LoVo (cell line): ENCODE measurements around the gene ACSM2A.
"Not testable (repeated sequence)": the region's sequence is repeated elsewhere in the genome, so short reads cannot be mapped to it uniquely, and the experiment has no call there.

ENCODE experiments used
- DNase-seq: peaks from one replicate; pipeline ENCODE4 v3.0.0-alpha.2; 2016; ENCODE audit warnings: low spot score

The ACSM2A gene

DNA sequence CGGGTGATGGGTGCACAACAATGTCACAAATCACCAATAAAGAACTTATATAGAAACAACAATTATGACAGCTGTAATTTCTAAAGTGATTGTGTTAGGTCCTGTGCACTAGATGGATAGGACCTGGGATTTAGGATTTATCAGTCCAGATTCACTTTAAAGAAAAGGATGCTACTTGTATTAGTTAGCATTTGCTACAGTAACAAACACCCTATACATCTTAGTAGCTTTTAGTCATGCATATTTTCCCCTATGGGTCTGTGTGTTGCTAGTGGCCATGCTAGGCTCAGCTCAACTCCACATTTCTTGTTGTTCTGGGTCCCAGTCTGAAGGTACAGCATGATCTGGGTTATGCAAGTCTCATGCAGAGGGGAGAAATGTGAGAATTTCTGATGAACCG, 7.9 kb downstream of the ACSM2A start:
- DNase-seq = not testable (repeated sequence)

DNA sequence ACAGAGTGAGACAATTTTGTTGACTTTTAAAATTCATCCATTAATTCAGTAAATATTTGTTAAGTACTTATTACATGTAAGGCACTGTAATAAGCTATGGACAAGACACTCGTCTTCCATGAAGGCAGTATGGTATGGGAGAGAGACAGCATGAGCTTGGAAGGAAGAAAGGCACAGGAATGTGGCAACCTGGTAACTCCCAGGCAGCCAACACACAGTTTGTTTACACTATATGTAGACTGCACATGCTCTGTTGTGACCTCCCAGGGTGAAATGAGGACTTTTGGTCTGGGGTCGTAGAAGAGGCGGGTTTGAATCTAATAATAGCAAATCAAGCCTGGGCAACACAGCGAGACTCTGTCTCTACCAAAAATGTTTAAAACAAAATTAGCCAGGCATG, 9.0 kb downstream of the ACSM2A start:
- not testable (repeated sequence) for DNase-seq

DNA sequence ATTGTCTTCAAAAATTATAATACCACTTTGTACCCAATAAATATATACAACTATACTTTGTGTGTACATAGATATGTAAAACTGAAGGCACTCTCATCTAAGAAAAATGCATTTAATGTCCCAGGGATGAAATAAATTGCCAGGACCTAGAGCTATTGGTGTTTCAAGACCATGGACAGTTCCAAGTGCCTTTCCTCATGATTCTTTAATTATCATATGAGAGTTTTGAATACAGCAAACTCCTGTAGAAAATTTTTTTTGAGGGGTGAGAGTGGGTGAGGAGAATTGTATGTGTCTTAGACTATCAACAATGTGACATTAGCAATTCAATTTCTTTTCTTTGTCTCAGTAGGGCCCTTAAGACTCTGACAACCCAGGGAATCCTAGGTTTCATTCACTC, 17.6 kb downstream of the ACSM2A start:
- DNase-seq = not testable (repeated sequence)

DNA sequence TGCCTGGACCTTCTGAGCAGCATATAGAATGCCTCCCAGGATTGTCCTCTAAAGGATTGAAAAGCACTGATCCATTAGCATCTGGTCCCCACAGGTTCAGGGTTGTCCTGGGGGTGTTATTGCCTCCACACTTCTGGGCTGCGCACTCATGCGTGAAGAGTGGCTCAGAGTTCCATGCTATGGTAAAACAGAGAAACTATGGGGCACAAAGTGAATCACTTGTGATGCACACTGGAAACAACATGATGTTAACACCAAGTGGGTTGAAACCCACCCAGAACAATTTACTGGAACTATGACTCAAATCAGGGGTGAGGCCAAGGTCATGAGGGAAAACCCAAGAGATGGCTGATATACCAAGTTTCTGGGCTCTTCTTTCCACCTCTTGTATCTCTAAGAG, 18.6 kb downstream of the ACSM2A start:
- DNase-seq = not testable (repeated sequence)

DNA sequence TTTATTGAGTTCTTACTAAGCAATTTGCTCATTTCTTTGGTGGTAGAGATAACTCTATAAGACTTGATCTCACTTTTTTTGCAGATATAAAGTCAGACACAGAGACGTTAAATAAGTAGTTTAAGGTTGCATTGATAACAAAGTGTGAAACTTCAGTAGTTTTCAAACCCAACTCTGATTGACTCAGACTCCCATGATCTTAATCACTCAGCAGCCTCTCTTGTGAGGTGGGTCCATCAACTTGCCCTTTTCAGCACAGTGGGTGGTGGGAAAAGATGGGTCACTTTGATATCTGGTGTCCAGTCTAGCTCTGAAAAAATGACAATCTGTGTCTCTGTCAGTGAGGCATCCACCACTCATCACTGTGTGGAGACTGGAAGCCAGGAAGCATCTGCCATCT, 19.4 kb downstream of the ACSM2A start:
- DNase-seq = not testable (repeated sequence)

DNA sequence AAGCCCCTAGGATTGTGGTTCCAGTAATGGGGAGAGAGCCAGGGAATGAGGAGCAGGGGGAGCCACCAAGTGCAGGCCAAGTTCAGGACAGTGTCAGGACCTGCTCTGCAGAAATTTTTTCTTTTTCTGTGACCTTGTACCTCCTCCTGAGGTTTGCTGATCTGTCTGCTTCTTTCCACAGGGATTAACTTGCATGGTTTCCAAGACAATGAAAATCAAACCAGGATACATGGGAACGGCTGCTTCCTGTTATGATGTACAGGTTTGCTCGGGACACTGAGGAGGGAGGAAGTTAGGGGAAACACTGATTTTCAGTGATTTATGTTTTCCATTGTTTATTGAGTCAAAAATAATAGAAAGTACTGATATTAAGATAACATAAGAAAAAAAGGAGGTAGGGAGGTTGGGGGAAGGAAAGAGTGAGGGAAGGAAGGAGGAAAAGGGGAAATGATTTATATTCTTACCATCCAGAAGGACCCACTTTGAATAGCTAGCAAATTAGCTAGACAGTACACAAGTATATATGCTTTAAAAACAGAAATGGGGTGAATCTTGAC, 25.9 kb downstream of the ACSM2A start:
- not testable (repeated sequence) for DNase-seq

DNA sequence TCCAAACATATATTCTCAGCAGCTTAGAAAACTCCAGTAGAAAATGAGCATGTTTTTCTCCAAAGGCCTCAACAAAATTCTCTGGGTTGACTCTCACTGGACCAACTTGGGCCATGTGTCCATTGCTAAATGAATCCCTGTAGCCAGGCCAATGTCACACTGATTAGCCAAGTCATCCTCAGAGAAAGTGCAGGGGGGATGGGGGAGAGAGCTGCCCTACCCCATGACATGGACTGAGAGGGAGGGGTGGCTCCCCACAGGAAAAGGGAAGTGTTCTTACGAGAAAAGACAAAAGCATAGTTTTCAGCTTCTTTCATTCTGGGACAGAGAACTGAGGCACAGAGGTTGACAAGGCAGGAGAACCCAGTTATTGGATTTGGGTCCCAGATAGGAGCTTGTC, 32.7 kb downstream of the ACSM2A start:
- not testable (repeated sequence) for DNase-seq

DNA sequence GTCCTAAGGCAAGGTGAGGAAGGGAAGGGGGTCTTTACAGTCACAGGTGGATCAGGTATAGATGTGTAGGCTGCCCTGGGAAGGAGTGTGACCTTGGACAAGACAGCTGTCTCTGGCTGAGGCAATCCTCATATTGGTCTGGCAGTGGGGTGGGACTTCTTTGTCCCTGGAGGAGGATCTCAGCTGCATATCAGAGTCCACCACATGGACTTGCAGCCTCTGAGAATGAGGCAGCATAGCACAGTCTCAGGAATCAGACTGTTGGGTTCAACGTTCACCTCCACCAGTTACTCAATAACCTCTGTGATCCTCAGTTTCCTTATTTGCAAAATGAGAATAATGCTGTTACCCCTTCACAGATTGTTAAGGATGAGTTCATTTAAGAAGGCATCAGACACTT, 33.4 kb downstream of the ACSM2A start:
- DNase-seq = no peak

DNA sequence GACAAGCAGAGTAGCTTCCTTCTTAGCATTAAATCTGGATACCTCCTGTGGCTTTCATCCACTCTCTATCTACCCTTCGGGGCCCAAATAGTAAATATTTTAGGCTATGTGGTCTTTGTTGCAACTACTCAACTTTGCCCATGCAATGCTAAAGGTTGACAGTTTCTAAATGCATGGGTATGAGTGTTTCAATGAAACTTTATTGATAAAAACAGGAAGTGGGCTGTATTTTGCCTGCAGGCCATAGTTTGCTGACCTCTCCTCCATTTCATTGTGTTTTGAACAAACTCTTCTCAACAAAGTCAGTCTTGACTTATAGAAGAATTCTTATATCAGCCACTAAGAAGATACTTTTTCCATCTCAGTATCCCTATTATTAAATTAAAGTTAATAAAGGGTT, 34.1 kb downstream of the ACSM2A start:
- no peak for DNase-seq

DNA sequence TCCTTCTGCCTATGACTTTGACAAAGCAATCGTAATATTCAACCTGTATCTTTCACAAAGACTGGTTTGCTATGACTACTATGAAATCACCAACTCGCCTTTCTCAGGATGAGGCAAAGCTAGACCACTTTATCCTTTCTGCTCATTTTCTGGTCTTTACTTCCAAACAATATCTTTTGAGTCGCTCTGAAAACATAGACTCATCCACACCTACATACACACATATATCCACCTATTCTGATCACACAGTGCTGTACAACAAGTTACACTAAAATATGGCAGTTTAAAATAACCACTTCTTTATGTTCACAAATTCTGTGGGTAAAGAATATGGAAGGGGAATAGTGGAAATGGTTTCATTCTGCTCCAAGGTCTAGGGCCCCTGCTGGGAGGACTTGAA, 39.7 kb downstream of the ACSM2A start:
- DNase-seq = not testable (repeated sequence)

DNA sequence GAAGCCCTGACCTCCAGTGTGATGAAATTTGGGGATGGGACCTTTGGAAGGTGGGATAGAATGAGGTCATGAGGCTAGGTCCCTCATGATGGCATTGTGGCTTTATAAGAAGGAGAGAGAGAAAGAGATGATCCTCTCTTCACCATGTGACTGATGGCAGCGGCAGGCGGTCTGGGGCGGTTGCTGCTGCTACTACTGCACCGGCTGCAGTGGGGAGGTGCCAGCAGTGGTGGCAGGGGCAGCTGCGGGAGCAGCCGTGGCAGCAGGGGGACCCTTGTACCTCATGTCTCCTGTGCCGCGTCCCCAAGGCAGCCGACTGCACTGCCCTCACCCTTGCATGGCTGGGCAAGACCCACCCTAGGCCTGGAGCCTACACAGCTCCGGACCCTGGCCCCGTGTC, 40.1 kb downstream of the ACSM2A start:
- not testable (repeated sequence) for DNase-seq

DNA sequence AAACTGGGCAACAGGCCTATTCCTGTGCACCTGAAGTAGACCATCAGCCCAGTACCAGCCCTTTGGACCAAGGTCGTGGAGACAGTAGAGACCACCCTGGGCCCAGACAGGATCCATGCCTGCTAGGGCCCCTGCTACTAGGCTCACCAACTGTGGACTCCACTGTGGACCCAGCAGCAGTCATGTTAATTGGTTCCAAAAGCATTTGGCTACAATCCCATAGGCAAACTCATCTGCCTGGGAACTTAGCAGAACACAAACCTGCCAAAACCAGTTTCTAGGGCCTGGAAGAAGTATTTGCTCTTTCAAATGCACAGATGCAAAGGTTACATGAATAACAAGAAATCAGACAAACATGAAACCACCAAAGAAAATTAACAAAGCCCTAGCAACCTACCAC, 53.1 kb downstream of the ACSM2A start:
- DNase-seq = no peak

DNA sequence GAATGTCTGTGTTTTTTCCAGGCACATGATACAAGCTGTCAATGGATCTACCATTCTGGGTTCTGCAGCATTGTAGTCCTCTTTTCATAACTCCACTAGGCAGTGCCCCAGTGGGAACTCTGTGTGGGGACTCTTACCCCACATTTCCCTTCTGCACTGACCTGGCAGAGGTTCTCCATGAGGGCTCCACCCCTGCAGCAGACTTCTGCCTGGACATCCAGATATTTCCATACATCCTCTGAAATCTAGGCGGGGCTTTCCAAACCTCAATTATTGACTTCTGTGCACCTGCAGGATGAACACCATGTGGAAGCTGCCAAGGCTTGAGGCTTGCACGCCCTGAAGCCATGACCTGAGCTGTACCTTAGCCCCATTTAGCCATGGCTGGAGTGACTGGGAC, 56.0 kb downstream of the ACSM2A start:
- DNase-seq = no peak

DNA sequence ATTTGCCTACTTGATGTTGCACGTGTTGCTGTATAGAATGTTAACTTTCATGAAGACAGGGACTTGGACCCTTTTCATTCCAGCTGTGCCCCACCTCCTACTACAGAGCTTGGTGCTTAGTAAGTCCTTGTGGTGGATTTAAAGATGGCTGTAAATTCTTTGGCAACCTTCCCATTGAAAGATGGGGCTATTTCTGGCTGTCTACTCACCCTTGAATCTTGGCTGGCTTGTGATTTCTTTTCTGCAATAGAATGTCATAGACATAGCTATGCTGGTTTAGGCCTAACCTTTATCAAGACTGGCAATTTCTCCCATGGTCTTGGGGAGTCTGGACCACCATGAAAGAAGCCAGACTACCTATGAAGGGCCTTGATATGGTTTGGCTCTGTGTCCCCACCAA, 59.0 kb downstream of the ACSM2A start:
- no peak for DNase-seq

DNA sequence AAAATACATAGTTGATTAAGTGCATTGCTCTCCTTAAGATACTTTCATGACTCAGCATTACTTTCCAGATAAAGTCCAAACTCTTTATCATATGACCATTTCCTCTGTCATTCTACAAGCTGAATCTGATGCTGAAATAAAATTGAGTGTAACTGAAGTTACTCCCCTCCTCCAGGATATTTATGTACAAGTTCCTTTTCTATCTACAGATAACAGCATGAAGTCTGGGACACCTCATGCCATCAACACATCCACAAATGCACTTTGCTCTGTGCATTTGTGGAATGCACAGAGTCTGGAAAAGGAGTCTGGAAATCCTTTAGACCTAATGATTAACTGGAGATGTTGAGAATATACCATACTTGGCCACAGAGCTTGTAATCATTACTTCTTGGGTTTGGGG, 64.4 kb downstream of the ACSM2A start:
- DNase-seq = no peak

DNA sequence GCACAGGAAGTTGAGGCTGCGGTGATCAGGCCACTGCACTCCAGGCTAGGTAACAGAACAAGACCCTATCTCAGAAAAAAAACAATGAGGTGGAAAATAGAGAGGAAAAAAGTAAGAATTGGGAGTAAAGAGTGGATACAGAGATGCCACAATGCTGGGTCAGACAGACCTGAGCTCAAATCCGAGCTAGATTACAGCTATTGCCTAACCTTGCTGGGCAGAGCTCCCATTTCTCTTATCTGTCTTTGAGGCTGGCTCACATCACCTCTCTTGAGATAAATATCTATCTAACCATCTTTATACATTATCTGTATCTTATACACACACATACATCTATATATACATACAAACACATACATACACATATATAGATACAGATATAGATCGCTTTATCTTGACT, 65.8 kb downstream of the ACSM2A start:
- DNase-seq = no peak

DNA sequence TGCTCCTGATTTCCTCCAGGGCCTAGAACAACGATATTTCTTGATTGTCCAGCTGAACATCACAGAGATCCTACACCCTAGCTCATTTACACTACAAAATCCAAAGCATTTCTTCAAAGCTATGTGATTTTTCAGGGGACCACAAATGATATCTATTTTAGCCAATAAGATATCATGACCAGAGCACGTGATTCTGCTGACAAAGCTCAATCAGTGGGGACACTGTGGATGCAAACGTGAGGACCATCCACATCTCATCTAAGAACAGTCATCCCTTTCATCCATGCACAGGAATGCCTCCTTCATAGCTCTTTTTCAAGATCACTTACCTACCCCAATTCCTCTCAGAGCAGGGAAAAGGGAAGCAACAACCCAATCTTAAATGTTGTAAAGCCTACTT, 67.9 kb downstream of the ACSM2A start:
- DNase-seq = no peak

DNA sequence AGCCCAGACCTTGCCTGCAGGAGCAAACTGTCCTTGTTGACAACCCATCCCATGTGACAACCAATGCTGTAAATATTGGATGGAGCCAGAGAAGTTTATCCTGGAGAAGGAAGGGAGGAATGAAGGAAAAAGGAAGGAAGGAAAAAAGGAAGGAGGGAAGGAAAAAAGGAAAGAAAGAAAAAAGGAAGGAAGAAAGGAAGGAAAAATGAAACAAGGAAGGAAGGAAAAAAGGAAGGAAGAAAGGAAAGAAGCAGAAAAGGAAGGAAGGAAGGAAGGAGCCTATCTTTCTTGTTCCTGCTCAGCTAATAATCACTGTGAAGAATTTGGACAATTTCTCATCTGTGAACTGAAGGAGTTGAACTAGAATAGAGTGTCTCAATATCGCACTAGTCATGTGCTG, 68.8 kb downstream of the ACSM2A start:
- no peak for DNase-seq

DNA sequence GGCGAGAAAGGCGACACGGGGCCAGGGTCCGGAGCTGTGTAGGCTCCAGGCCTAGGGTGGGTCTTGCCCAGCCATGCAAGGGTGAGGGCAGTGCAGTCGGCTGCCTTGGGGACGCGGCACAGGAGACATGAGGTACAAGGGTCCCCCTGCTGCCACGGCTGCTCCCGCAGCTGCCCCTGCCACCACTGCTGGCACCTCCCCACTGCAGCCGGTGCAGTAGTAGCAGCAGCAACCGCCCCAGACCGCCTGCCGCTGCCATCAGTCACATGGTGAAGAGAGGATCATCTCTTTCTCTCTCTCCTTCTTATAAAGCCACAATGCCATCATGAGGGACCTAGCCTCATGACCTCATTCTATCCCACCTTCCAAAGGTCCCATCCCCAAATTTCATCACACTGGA, 80.5 kb downstream of the ACSM2A start:
- DNase-seq = not testable (repeated sequence)

DNA sequence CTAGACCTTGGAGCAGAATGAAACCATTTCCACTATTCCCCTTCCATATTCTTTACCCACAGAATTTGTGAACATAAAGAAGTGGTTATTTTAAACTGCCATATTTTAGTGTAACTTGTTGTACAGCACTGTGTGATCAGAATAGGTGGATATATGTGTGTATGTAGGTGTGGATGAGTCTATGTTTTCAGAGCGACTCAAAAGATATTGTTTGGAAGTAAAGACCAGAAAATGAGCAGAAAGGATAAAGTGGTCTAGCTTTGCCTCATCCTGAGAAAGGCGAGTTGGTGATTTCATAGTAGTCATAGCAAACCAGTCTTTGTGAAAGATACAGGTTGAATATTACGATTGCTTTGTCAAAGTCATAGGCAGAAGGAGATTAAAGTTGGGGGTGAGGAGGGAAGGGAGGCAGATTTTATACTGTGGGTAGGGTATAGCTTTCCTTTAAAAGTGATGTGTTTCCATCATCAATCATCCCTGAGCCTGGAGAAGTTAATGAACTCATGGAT, 81.0 kb downstream of the ACSM2A start:
- not testable (repeated sequence) for DNase-seq

DNA sequence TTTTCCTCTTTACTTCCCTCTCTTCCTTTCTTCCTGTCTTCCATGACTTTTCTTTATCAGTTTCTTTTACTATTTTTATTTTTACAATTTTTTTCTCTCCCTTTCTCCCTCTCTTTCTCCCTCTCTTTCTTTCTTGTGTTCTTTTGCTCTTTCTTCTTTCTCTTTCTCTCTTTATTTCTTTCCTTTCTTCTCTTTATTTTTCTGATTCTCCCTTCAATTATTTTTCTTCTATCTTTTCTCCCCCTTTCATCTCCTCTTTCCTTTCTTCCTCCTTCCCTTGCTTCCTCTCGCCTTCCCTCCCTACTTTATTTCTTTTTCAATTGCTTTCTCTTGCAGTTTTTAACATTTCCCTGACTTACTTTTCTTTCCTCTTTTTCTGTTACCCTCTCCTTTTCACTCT, 85.3 kb downstream of the ACSM2A start:
- not testable (repeated sequence) for DNase-seq
